ENCODE measurements around the gene GNG7.
"Not testable (repeated sequence)": the region's sequence is repeated elsewhere in the genome, so short reads cannot be mapped to it uniquely, and the experiment has no call there.

Gene GNG7

GRCh38 chr19:2617393-2618165 lies 84.9 kb downstream of the GNG7 start:
- DNase-seq, result no peak

- peak; percentile 75 for DNase-seq
Observed at GRCh38 chr19:2616741-2617392, 85.6 kb downstream of the GNG7 start.

- DNase-seq, result no peak
Observed at GRCh38 chr19:2615782-2616181, 86.7 kb downstream of the GNG7 start.

- peak; percentile 66 for DNase-seq
Observed at GRCh38 chr19:2613507-2614295, 88.8 kb downstream of the GNG7 start.

GRCh38 chr19:2612619-2613249 lies 89.8 kb downstream of the GNG7 start:
- no peak for DNase-seq

- no peak for DNase-seq
Observed at GRCh38 chr19:2611483-2612464, 90.7 kb downstream of the GNG7 start.

GRCh38 chr19:2610637-2611482 lies 91.6 kb downstream of the GNG7 start:
- DNase-seq, result peak; percentile 85

- no peak for DNase-seq
Observed at GRCh38 chr19:2609389-2610116, 92.9 kb downstream of the GNG7 start.

- DNase-seq, result not testable (repeated sequence)
Observed at GRCh38 chr19:2609034-2609388, 93.5 kb downstream of the GNG7 start.

GRCh38 chr19:2608602-2608922 lies 93.9 kb downstream of the GNG7 start:
- no peak for DNase-seq

GRCh38 chr19:2607712-2608601 lies 94.5 kb downstream of the GNG7 start:
- DNase-seq, result no peak

- DNase-seq, result not testable (repeated sequence)
Observed at GRCh38 chr19:2606774-2607173, 95.7 kb downstream of the GNG7 start.

- not testable (repeated sequence) for DNase-seq
Observed at GRCh38 chr19:2605889-2606288, 96.6 kb downstream of the GNG7 start.

- DNase-seq, result no peak
Observed at GRCh38 chr19:2604747-2605329, 97.7 kb downstream of the GNG7 start.

- DNase-seq, result no peak
Observed at GRCh38 chr19:2603334-2603733, 99.2 kb downstream of the GNG7 start.

GRCh38 chr19:2602391-2603181 lies 99.9 kb downstream of the GNG7 start:
- no peak for DNase-seq

GRCh38 chr19:2600914-2601870 lies 101.3 kb downstream of the GNG7 start:
- no peak for DNase-seq

All from hematopoietic multipotent progenitor cell treated with erythropoietin and hydrocortisone succinate and interleukin-3 and kit ligand, for 6 days (in vitro differentiated cells).